HG02981 (cell line): ENCODE measurements around the gene PDZRN3.
"Not testable (repeated sequence)": the region's sequence is repeated elsewhere in the genome, so short reads cannot be mapped to it uniquely, and the experiment has no call there.

Experiments
- ATAC-seq: cut with Tn5 transposase; IDR thresholded peaks from one replicate; pipeline ENCODE4 v1.9.1; 2021; ENCODE audit warnings: mild to moderate bottlenecking, moderate library complexity; ENCODE audit not compliant: unreplicated experiment

Gene PDZRN3

DNA sequence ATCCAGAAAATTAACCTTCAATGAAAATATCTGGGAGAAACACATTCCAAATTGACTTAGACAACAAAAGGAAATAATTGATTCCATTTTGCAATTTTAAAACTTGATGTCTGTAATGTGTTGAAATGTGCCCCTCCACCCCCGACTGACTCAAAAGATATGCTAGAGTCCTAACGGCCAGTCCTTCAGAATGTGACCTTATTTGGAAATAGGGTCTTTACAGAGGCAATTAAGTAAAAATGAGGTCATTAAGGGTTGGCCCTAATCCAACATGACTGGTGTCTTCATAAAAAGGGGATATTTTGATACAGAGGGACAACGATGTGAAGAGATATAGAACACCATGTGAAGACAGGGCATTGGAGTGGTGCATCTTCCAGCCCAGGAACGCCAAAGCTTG is 153.9 kb downstream of the PDZRN3 start:
- no peak for ATAC-seq

DNA sequence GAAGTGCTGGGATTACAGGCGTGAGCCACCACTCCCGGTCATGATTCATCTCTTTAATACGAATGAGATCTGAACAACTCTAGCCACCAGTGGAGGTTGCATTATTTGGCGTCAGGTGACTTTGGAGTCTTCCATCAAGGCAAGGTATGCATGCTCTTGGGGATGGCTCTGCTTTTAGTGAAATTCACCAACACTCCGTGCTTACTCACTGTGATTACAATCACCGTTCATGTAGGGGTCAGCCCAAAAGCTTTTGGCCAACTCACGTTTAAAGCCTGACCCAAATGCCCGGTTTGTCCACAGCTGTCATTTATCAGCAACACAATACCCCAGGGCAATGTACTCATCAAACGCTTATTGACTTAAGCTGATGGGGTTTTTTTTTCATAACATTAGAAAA is 155.4 kb downstream of the PDZRN3 start:
- ATAC-seq, result no peak

DNA sequence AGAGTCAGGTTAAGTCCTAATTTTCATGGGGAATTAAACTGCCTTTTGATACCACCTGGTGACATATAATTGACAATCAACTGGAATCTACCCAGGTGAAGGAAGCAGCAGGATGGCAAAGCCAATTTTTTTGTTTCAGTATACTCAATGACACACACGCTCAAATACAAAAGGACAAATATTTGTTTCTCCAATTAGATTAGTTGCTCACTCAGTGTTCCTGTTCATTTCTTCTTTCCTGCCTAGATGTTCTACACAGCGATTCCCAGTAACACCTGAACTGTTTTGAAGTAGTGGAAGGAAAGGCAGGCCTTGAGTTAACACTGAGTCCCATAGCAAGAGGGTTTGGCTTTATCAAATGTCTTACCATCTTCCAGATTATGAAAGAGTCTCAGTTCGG is 157.5 kb downstream of the PDZRN3 start:
- no peak for ATAC-seq

DNA sequence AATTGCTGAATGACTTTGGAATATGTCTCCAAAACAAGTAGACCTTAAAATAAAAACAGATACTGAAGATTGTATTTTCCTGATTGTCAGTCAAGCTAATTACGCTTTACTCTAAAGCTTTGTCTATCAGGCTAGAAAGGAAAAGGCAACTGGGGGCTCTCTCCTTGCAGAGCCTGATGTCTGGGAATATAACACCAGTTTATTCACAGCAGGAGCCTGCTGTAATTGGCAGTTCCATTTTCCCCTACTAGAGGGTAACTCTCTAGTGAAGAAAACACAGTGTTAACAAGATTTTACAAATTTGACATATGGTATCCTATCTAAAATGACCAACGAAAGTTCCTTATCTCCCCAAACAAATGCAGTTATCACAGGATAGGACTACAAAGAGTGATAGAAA is 158.8 kb downstream of the PDZRN3 start:
- ATAC-seq, result no peak

DNA sequence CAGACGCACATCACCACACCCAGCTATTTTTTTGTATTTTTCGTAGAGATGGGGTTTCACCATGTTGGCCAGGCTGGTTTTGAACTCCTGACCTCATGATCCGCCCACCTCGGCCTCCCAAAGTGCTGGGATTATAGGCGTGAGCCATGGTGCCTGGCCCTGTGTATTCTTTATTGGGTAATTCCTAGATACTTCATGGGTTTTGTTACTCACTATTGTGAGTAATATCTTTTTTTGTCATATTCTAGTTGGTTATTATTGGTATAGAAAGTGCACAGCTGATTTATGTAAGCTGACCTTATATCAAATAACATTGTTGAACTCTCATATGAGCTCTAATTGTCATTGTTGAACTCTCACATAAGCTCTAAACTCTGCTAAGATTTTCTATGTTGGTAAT is 160.6 kb downstream of the PDZRN3 start:
- ATAC-seq, result not testable (repeated sequence)

DNA sequence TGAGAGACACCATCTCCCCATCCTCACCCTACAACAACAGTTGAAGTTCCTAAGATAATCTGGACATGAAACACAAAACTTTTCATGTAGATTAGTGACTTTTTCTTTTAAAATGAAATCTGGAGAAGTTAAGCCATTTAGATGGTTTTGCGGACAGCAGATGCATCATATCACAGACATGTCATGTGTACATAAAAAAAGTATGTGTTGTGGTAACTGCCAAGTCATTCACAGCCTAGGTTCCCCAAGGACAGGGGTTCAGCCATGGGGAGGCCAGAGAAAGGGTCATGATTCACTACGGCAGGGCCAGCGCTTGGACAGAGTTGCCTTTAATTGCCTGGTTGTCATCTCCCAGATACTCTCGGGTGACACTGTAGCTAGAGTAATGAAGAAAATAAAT is 163.2 kb downstream of the PDZRN3 start:
- ATAC-seq, result no peak

DNA sequence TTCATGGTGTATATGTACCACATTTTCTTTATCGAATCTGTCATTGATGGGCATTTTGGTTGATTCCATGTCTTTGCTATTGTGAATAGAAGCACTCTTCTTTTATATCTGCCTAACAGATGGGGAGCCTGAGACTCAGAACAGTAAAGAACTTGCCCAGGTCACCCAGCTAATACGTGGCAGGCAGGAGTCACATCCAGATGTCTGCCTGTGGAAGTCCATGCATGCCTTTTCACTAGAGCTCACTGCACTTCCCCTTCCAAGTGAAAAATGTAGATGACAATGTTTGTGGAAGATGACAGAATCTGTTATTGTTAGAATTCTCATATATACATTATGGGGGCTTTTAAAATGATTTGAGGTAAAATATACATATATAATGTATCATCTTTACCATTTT is 165.0 kb downstream of the PDZRN3 start:
- no peak for ATAC-seq

DNA sequence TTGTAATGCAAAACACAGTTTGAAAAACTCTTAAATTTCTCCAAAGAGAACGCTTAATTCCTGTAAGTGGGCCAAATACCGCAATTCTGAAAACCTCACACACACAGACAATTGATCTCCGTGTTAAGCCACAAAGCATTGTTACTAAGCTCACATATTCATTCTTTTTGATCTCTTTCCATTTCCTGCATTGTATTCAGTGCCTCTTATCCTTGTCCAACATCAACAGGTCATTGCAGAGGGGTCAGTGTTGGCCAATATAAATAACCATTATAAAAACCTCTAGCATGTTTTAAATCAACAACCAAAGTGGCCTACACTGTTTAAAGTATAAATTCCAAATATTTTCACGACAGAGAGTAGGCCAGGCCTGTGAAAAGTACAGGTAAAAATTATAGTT is 171.1 kb downstream of the PDZRN3 start:
- ATAC-seq, result no peak

DNA sequence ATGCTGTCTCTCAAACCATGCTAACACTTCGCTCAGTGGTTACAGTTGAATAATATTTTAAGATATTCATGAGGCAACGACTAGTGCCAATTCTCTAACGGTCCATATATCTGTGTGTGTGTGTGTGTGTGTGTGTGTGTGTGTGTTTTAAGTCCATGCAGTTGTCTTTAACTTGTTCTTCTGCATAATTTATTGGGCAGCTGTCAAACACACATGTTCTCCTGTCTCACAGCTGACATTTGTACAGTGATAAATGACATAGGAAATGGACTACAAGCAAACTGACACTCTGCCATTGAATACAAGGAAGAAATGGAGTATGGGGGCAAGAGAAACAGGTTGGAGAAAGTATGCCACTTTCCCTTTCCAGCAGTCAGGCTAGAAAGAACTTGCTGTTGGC is 172.0 kb downstream of the PDZRN3 start:
- no peak for ATAC-seq

DNA sequence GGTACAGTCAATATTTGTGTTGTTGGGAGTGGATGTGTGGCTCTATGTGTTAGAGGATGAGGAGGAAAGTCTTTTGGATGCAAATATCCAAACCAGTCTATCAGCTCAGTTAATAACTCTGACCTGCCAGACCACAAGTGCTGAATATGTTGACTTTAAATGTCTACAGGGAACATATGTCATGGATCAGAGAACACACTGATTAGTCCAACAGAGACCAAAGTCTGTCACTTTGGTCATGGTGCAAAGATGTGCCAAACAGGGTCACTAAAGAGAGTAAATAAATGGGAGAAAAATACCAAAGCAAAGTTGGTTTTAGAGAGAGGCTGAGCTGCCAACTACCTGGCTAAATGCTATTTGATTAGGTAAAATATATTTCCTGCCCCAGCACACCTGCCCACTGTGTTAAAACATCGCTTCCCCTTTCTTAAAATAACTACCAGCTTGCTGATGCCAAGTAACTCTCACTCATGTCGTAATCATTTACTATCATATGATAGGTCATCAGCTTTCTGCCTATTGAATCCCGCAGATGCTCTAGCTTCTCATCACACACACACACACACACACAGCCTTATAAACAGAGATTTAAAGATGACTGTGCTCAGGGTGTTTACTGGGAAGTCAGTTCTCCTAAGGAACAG is 173.3 kb downstream of the PDZRN3 start:
- peak; percentile 29 for ATAC-seq

DNA sequence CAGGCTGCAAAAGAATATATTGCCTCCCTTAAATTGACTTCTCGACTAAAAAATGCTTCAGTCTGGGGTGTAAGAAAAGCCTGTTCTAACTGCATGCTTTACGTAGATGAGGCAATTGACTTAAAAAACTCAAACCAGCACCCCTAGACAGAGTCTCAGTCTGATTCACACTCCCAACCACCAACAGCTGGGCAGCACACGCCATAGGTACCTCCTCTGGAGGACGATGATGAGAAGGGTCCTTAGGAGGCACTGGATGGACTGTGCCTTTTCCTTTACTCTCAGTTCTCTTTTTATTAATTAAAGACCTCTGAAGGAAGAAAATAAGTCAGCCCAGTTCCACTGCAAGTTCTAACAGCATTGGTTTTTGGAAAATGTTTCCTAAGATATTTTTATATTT is 175.0 kb downstream of the PDZRN3 start:
- ATAC-seq, result no peak

DNA sequence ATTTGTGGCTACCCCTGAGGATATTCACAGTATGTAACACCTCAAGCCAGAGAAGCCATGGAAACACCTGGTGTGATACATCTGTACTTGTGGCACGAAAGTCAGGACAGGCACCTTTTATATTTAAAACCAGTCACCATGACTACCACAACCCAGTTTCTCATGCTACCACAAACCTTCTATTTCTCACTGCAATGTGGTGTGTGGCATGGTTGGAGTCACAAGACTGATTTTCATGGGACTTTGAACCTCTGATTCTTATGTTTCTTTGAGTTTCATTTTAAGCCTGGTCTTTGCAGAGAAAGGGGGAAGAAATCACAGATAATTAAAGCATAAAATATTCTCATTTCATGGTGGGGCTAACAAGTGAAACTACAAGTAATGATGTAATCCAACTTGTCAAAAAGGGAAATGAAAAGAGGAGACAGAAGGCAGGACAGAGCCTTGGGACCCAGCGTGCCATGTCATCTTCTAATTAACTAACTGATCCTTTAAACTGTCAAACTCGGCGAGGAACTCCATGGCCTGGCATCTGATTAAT is 175.9 kb downstream of the PDZRN3 start:
- peak; percentile 79 for ATAC-seq

DNA sequence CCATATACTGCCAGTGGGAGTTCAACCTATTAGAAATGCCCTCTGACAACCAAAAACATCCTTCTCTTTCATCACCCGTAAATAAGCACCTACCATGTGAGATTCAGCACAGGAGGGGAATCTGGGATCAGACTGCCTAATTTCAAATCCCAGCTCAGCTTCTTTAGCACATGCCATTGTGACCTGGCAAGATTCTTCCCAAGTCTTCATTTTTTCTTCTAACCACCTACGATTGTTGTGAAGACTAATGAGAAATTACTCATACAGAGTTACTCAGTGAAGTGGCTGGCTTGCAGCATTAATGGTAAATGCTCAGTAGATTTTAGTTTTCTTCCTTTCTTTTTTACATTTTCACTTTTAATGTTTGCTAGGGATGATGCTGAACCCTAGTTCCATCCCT is 176.7 kb downstream of the PDZRN3 start:
- no peak for ATAC-seq

DNA sequence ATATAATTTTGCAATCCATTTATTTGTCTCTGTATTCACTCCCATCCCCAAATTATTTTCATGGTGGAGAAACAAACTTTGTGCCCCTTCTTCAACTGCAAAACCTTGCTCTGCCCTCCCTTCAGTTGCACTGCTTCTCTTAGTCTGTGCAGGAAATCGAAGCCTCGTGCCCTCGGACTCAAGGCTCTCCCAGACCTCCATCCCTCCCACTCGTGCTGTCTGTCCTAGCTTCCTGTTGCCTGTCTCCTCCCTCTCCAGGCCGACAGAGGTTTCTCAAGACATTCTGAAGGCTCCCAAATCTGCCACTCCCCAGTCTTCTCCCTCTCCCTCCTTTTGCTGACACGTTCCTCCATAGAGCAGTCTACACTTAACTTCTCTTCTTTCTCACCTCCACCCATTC is 177.6 kb downstream of the PDZRN3 start:
- no peak for ATAC-seq

DNA sequence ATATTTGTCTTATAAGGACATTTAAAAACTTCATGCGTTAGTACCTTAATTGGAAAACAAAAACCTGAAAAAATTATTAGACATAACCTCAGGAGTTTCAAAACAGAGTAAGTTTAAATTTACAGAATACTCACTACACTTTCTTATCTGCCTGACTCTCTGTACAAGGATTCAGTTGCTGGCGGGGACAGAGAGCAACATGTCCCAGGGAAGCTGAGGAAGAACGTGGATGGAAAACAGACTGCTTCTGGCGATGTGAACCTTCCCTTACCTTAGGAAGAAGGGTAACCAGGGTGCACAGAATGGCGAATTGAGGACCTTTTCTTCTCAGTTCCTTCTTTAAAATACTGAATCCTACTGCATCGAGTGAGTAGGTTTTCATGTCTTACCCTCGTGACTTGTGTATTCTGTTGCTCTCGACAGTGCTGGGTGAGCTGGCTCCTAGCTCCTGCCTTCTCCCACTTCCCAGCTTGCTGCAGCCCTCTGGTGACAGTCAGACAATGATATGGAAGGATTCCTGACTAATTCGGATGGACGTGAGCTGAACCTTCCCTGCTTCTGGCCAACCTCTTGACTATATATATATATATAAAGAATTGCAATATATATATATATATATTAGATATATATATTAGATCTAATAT is 178.2 kb downstream of the PDZRN3 start:
- ATAC-seq, result no peak

DNA sequence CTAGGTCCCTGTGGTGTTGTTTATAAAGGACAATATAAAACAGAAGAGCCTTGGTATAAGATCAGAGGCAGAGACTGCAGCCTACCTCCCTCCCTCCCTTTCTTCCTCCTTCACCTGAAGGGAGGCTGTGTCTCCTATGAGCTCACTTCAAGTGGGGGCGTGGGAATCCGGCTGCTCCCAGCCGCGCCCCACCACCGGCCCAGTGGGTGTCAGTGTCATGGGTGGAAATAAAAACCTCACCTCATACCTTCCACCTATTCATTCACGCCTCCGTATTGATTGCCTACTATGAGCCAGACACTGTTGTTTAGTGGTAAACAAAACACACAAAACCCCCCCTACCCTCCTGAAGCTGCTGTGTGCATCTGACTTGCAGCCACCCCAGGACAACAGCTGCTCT is 181.9 kb downstream of the PDZRN3 start:
- ATAC-seq, result no peak

DNA sequence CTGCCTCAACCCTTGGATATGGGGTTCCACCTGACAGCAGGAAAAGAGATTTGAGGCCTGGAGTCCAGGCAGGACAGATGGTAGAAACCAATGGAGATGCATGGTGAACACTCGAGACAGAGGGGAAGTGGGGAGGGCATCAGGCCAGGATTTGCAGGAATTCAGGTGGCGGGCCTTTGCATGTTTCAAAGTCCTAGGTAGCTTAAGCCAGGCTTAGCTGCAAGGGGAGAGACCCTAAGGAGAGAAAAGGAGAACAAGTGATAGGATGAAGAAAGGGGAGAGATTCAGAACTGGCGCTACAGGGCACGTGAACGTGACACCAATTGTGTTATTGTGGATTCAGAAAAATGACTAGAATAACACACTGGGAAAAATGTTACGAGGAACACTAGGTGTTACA is 182.6 kb downstream of the PDZRN3 start:
- ATAC-seq, result no peak

DNA sequence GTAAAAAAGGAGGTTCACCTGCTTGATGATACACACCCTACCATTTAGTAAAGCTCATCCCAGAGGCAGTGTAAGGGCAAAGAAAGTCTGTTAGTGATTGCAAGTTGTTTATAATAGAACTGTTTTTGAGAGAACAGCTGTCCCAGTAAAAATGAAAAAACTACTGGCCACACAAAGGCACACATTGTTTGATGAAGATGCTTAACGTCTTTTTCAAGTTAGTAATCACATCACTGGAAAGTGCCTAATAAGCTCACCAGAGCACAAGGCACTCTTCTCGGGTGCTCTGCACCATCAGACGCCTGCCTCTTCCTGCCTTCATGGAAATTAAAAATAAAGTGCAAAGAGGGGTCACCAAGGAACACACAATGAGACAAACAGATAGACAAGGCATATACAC is 186.9 kb downstream of the PDZRN3 start:
- no peak for ATAC-seq

DNA sequence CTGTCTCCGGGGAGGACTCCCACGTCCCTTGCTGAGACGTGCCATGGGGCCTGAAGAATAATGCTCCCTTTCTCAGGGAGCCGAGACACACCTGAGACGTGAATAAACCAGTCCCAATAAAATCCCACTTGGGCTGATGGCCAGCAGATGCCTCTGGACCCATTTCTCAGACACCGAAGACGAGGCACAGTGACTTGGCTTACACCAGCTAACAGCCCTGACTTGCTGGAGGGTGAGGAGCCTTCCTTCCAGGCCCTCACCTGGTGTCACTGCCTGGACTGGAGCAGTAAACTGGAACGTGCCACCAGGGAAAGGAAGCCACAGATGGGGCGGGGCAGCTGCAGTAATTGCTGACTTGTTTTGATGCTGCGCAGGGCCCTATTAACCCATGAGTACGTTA is 189.7 kb downstream of the PDZRN3 start:
- ATAC-seq, result no peak

DNA sequence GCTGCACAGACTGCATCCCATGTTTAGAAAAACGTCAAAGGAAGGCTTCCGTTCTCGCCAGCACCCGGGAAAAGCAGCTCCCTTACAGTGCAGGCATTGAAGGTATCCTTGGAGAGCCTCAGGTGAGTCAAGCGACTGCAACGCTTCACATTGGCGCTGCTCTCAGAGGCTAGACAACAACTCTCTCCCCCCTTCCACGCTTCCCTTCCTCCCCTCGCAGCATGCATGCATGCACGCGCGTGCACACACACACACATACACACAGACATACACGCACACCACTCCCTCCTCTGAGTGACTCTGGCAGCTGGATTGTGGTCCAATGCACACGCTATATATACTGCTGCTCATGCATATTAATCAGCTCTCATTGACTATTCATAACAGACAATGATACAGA is 191.1 kb downstream of the PDZRN3 start:
- ATAC-seq, result no peak

DNA sequence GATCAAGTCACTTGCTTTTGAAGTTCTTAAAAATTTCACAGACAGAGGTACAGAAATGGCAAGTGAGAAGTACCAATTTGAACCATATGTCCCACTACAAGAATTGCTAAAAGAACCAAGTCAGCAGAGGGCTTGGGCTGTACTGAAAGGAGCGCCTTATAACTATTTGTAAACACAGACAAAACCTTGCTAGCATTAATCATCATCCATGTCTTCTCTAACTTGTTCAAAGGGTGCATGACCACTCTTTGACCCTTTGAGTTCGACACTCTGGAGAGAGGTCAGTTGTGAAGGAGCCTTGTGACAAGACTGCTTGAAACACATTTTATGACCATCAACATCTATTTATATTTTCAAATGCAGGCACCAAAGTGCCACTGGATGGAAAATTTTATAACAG is 191.7 kb downstream of the PDZRN3 start:
- no peak for ATAC-seq

DNA sequence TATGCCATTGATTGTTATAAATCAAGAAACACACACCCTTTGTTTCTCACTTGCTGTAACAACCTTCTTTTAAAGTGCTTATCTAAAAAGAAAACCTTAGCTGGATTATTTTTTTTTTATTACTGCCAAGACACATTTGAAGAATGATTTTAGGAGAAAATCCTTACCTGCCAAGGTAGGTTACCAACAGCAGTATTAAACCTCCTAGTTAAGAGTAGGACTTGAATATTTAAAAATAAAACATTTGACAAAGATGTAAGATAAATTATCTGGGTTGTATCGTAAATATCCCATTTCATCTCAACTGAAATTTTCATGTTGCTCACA is 192.1 kb downstream of the PDZRN3 start:
- no peak for ATAC-seq
